Activated naive CD4-positive, alpha-beta T cell treated with anti-CD3 and anti-CD28 coated beads, Interleukin-2, amount 10 ng/mL, durations not matched to agents 7 days and 5 days (primary cell): ENCODE data around the gene FBXO34.

Source experiments
- CTCF ChIA-PET: fragments of 350-600 bp; sonication (Branson Sonifier 250); formaldehyde crosslinking; loops from one replicate; lab custom pipeline; 2021; ENCODE audit warnings: antibody characterized with exemption; lab: Charles Lee
- DNase-seq: peaks from one replicate; pipeline ENCODE4 v3.0.0-alpha.2; 2020
- H3K27ac Mint-ChIP-seq: one replicate; pipeline ENCODE4 v1.8.0; 2021; ENCODE audit warnings: mild to moderate bottlenecking, moderate library complexity, mixed read lengths
- H3K27me3 Mint-ChIP-seq: one replicate; pipeline ENCODE4 v1.8.0; 2021; ENCODE audit warnings: mild to moderate bottlenecking, mixed read lengths
- H3K36me3 Mint-ChIP-seq: one replicate; pipeline ENCODE4 v1.8.0; 2021; ENCODE audit warnings: mixed read lengths
- H3K4me1 Mint-ChIP-seq: one replicate; pipeline ENCODE4 v1.8.0; 2021; ENCODE audit warnings: mixed read lengths
- H3K4me3 Mint-ChIP-seq: one replicate; pipeline ENCODE4 v1.8.0; 2021; ENCODE audit warnings: mild to moderate bottlenecking, moderate library complexity, mixed read lengths
- H3K9me3 Mint-ChIP-seq: one replicate; pipeline ENCODE4 v1.8.0; 2021; ENCODE audit warnings: mixed read lengths

FBXO34 gene

DNA sequence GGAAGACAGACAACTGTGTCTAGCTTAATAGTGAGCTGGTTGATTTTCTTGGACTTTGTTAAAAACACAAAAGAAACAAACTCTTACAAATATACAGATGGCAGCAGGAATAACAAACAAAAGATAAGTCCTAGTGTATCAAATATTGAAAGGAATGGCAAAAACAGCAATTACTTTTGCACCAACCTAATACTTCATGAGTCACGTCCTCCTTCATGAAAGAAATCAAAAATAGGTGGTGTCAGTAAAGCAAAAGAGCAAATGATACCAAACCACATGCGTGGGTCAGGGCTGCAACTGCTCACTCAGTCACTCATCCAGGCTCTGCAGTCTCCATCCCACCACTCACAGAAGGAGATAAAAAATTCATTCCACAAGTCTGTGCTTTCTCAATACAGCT, 128.6 kb downstream of the FBXO34 start:
- no peak overlapping the region for H3K4me3 Mint-ChIP-seq
- CTCF ChIA-PET: interaction anchor here (0.6 kb wide), 1 partner anchor 125 kb away, joined by 4 read pairs; no protein-coding TSS in a partner anchor
- H3K9me3 Mint-ChIP-seq: no peaks in the 10 kb centered on the region
- no peak for DNase-seq
- peaks cover 6% of the 10 kb centered on the region for H3K36me3 Mint-ChIP-seq
- no peak overlapping the region for H3K27ac Mint-ChIP-seq
- no peaks in the 10 kb centered on the region for H3K27me3 Mint-ChIP-seq
- H3K4me1 Mint-ChIP-seq: peaks cover 11% of the 10 kb centered on the region

DNA sequence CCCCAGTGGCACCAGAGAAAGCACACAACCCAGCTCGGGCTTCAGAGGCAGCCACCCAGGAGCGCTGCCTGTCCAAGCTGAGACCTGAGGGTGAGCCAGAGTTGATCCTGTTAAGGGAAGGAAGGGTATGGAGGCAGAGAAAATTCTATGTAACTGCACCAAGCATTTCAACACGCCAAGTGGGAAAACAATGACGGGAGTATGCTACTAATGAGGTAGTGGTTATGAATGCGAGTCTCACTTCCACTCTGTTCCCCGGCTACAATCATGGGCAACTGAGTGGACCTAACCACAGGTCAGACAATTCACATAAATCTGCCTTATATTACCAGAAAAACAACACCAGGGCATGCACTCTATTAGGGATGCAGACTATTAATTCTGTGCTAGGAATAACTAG, 130.5 kb downstream of the FBXO34 start:
- Mint-ChIP-seq H3K4me3 (no peak overlapping the region), H3K9me3 (no peaks in the 10 kb centered on the region), H3K36me3 (no peaks in the 10 kb centered on the region), H3K4me1 (peaks cover 11% of the 10 kb centered on the region), H3K27ac (no peak overlapping the region), H3K27me3 (no peaks in the 10 kb centered on the region)
- DNase-seq: no peak
- CTCF ChIA-PET: no interaction called here
